Neural crest cell (in vitro differentiated cells): ENCODE measurements around the gene FGD3. TPM values are rescaled to one million over a fixed set of nuclear protein-coding genes. Genes with fewer than 3 reads are reported as not detected.

ENCODE experiments used
- DNase-seq: peaks from one replicate; pipeline ENCODE4 v3.0.0; 2021; ENCODE audit warnings: low read depth, mixed read lengths, low spot score
- H3K27ac Mint-ChIP-seq: one replicate; pipeline ENCODE4 v1.8.0; 2021; ENCODE audit warnings: mild to moderate bottlenecking, mixed read lengths; ENCODE audit not compliant: unreplicated experiment
- H3K27me3 Mint-ChIP-seq: 2 replicates; pipeline ENCODE4 v1.8.0; 2021; ENCODE audit warnings: low read depth, mild to moderate bottlenecking, mixed read lengths
- H3K36me3 Mint-ChIP-seq: 2 replicates; pipeline ENCODE4 v1.8.0; 2021; ENCODE audit warnings: low read depth, mild to moderate bottlenecking, mixed read lengths
- H3K4me1 Mint-ChIP-seq: 2 replicates; pipeline ENCODE4 v1.8.0; 2021; ENCODE audit warnings: mixed read lengths
- H3K4me3 Mint-ChIP-seq: one replicate; pipeline ENCODE4 v1.8.0; 2021; ENCODE audit warnings: mild to moderate bottlenecking, mixed read lengths
- H3K9me3 Mint-ChIP-seq: 2 replicates; pipeline ENCODE4 v1.8.0; 2021; ENCODE audit warnings: mixed read lengths
- total RNA-seq: library from RNA; stranded (reverse); gene quantifications from 2 replicates; pipeline ENCODE4 v1.2.1, GENCODE V29; 2021
- TF ChIP-seq, protein P1 (sequence below): fragments of 200-600 bp; sonication (generic); conservative IDR thresholded peaks from 2 replicates; pipeline ENCODE4 v1.5.0; 2021; ENCODE audit warnings: antibody characterized with exemption, mild to moderate bottlenecking

The FGD3 gene
- total RNA-seq, 1 donor from 2014 or later = 4.1 TPM

DNA sequence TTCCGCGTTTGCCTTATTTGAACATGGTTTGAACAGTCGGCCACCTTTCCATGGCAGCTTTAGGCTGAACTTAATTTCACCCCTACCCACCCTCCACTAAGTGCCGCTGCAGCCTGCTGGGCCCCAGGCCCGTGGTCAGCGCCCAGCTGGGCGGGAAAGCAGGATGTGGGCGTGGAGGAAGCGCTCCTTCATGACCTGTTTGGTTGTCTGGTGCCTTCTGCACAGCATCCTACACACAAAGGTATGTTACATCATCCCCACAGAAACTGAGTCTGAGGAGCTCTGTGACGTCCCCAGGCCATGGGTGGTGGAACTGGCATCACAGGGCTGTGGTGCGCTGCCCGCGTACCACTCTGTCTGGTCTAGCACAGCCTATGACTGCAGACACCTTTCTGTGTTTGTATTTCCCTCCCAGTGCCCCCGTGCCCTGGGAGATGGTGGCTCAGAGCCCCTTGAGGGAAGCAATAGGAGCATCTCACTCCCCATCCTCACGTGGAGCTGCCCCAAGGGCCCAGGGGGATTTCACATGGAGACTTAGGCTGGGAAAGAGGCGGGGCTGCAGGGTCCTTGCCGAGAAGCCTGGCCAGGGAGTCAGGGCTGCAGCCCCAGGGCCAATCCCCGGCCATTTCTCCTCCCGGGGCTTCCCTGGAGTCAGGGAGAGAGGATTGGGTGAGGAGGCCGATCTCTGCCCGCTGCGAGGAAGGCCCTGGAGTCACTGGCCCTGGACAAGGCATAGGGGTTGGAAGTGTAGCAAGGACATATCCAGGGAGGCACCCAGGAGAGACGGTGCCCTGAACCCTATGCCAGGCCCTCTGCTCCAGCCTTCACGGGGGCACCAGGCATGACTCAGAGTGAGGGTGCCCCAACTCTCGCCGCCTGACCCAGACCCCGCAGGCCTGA, 73.7 kb downstream of the FGD3 start:
- no peak for DNase-seq
- TF ChIP-seq, protein P1, sequence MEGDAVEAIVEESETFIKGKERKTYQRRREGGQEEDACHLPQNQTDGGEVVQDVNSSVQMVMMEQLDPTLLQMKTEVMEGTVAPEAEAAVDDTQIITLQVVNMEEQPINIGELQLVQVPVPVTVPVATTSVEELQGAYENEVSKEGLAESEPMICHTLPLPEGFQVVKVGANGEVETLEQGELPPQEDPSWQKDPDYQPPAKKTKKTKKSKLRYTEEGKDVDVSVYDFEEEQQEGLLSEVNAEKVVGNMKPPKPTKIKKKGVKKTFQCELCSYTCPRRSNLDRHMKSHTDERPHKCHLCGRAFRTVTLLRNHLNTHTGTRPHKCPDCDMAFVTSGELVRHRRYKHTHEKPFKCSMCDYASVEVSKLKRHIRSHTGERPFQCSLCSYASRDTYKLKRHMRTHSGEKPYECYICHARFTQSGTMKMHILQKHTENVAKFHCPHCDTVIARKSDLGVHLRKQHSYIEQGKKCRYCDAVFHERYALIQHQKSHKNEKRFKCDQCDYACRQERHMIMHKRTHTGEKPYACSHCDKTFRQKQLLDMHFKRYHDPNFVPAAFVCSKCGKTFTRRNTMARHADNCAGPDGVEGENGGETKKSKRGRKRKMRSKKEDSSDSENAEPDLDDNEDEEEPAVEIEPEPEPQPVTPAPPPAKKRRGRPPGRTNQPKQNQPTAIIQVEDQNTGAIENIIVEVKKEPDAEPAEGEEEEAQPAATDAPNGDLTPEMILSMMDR = no peak
- Mint-ChIP-seq H3K36me3 (no peaks in the 10 kb centered on the region), H3K9me3 (no peaks in the 10 kb centered on the region), H3K27ac (no peak overlapping the region), H3K27me3 (no peaks in the 10 kb centered on the region), H3K4me3 (no peak overlapping the region), H3K4me1 (no peaks in the 10 kb centered on the region)

GRCh38 chr9:93022066-93022465, 74.7 kb downstream of the FGD3 start:
- Mint-ChIP-seq H3K36me3 (no peaks in the 10 kb centered on the region), H3K27ac (no peak overlapping the region), H3K4me1 (no peaks in the 10 kb centered on the region), H3K4me3 (no peak overlapping the region), H3K9me3 (no peaks in the 10 kb centered on the region), H3K27me3 (no peaks in the 10 kb centered on the region)
- TF ChIP-seq, protein P1 = no peak
- no peak for DNase-seq

DNA sequence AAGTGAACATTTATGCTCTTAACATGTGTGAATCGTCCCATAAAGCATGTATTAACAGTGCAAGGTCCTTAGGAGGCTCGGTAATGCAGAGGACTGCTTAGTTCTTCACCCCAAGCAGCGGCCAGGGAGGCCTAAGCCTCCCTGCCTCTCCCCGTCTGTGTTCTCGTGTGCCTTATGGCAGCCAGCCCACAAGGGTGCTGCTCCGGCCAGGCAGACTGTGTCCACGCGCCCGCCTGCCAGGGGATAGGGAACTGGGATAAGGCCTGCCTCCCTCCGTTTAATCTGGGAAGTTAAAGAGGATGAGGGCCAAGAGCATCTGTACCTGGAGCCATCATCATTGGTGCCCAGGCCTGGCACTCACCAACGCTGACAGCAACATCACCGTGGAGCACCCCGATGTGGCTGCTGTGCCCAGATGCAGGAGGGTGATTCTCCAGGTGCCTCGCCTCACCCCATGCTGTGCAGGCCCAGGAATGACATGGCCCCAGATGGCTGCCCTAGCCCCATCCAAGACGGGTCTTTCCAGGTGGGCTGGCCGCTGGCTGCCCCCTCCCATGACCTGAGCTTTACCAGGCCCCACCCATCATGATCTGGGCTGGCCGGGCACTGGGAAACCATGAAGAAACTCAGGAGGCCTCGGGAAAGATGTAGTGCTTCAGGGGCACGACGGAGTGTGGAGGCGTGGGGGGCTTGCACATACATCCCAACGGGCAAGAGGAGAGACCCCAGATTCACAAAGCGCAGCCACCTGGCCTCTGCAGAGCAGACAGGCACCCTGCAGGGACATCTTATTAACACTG, 75.6 kb downstream of the FGD3 start:
- H3K27me3 Mint-ChIP-seq = no peaks in the 10 kb centered on the region
- TF ChIP-seq, protein P1 = no peak
- H3K9me3 Mint-ChIP-seq = no peaks in the 10 kb centered on the region
- H3K4me3 Mint-ChIP-seq = no peak overlapping the region
- no peaks in the 10 kb centered on the region for H3K36me3 Mint-ChIP-seq
- H3K27ac Mint-ChIP-seq = no peak overlapping the region
- H3K4me1 Mint-ChIP-seq = no peaks in the 10 kb centered on the region
- DNase-seq = no peak

- H3K36me3 Mint-ChIP-seq = no peaks in the 10 kb centered on the region
- H3K27me3 Mint-ChIP-seq = no peaks in the 10 kb centered on the region
- no peak overlapping the region for H3K4me3 Mint-ChIP-seq
- H3K27ac Mint-ChIP-seq = no peak overlapping the region
- no peaks in the 10 kb centered on the region for H3K9me3 Mint-ChIP-seq
- no peak for DNase-seq
- TF ChIP-seq, protein P1 = no peak
- H3K4me1 Mint-ChIP-seq = no peaks in the 10 kb centered on the region
Measured at GRCh38 chr9:93023521-93023815, 76.1 kb downstream of the FGD3 start.

- no peak overlapping the region for H3K4me3 Mint-ChIP-seq
- H3K36me3 Mint-ChIP-seq = no peaks in the 10 kb centered on the region
- H3K27ac Mint-ChIP-seq = no peak overlapping the region
- no peaks in the 10 kb centered on the region for H3K9me3 Mint-ChIP-seq
- TF ChIP-seq, protein P1 = no peak
- DNase-seq = no peak
- H3K4me1 Mint-ChIP-seq = no peaks in the 10 kb centered on the region
- H3K27me3 Mint-ChIP-seq = no peaks in the 10 kb centered on the region
Measured at GRCh38 chr9:93024646-93024910, 77.3 kb downstream of the FGD3 start.
